ENCODE data around the gene PRDM5. TPM values are rescaled to one million over a fixed set of nuclear protein-coding genes. Genes with fewer than 3 reads are reported as not detected.

PRDM5 gene
- total RNA-seq, 1 donor from 2014 or later = 4.3 TPM

Other genes with a start within 250 kb of the PRDM5 start
- gene NDNF, start 149.8 kb upstream of the PRDM5 start, total RNA-seq = 0.44 TPM
- 0.60 TPM for gene TNIP3, start 241.6 kb upstream of the PRDM5 start, total RNA-seq

Measured in esophagus mucosa (tissue), 1 donor.